Activated T-helper 9 cell treated with anti-CD3 and anti-CD28 coated beads, Interleukin-2, amount 50 U/mL, for 16 hours (primary cell): ENCODE data around the gene ALKBH3.

ENCODE experiments used
- DNase-seq: peaks from one replicate; pipeline ENCODE4 v3.0.0-alpha.2; 2020; ENCODE audit warnings: low read depth

Gene ALKBH3

GRCh38 chr11:43895601-43896000 lies 15.0 kb downstream of the ALKBH3 start:
- no peak for DNase-seq

- DNase-seq, result no peak
Measured at GRCh38 chr11:43898574-43898973, 17.9 kb downstream of the ALKBH3 start.

DNA sequence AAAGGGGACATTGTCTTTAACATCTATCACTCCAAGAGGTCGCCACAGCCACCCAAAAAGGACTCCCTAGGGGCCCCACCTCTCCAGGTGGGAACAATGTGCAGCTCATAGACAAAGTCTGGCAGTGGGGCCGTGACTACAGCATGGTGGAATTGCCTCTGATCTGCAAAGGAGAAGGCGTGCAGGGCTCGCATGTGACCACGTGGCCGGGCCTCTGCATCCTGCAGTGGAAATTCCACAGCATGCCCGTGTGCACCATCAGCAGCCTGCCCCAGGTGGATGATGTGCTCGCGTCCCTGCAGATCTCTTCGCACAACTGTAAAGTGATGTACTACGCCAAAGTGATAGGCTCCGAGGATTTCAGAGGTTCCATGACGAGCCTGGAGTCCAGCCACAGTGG lies 18.5 kb downstream of the ALKBH3 start:
- DNase-seq, result no peak

DNA sequence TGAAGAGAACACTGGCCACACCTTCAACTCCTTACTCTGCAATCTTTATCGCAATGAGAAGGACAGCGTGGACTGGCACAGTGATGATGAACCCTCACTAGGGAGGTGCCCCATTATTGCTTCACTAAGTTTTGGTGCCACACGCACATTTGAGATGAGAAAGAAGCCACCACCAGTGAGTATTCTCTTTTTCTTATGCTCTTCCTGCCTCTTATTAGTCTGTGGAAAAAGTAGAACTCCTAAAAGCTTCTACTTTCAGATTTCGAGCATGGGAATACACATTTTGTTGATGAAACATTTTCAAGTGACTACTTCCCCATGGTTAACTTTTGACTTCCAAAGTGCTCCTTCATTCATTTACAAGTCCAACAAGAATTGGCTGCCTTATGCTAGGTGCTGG lies 20.9 kb downstream of the ALKBH3 start:
- no peak for DNase-seq

DNA sequence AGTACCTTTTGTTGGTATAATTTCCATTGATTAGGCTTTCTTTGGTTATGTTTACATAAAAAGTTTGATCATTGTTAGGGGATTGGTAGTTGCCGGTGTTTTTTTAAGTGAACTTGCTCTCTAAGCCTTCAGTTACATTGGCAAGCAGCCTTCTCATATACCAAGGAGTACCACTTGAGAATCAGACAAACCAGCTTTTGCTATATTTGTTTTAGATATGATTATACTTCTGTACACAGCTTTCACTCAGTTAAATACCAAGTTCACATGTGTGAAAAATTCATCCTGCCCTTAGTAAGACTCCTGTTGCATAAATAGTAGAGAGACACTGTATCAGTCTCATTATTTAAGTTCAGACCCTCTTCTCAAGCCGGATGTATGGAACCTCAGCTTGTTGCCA lies 22.4 kb downstream of the ALKBH3 start:
- DNase-seq, result no peak

- DNase-seq, result no peak
Measured at GRCh38 chr11:43903969-43904368, 23.3 kb downstream of the ALKBH3 start.

GRCh38 chr11:43904742-43905535 lies 24.3 kb downstream of the ALKBH3 start:
- DNase-seq, result no peak

DNA sequence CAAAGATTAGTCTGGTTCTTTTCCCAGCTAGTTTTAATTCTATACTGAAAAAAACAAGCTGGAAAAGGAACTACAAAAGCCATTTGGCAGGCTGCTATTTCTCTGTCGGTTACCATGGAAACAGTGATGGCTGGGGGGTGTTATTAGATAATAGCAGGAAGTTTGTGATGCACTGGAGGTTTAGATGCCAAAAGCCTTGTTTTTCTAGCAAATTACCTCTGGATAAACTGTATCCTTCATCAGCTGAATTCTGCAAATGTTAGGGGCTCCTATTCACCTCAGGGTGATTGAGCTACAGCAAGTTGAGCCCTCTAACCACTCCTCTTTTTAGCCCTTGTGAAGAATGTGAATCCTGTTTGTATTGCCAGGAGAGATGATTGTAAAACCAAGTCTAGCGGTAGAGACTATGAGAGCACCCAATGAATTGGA lies 25.2 kb downstream of the ALKBH3 start:
- no peak for DNase-seq

DNA sequence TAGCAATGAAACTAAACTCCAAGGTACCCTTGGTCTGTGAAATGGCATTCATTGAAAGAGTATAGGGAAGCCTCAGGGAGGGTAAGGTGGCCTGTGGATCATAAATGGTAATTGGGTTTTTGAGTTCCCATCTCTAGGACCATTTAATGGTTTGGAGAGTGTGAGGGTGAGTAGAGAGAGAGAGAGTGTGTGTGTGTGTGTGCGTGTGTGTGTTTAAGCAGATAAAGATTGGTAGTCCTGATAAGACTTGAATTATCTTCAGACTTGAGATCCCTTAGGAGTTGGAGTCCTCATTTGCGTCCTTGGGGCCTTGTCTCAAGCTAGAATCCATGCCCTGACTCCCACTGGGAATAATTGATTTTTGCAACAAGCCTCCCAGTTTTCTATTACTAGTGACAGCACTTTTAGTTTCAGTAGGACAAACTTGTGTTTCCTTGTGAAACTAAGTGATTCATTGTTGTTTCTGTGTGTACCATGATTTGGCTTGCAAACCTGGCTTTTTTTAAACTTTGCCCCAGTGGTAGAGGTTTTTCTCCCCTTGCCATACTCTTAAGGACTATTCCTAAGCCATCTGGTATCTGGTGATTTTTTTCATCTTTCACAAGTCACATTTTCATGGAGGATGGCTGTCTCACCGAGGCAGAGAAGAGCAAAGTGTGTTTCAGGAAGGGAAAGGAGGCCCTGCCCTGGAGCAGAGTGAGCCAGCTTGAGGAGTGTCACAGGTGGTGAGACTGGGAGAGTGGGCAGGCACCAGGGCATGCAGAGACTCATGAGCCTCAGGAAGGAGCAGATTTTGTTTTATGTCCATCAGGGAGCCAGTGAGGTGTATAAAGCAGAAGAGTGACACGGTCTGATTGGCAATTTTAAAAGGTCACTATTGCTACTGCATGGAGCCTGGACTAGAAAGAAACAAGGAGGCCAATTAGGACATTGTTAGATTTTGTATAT lies 26.7 kb downstream of the ALKBH3 start:
- DNase-seq, result no peak

DNA sequence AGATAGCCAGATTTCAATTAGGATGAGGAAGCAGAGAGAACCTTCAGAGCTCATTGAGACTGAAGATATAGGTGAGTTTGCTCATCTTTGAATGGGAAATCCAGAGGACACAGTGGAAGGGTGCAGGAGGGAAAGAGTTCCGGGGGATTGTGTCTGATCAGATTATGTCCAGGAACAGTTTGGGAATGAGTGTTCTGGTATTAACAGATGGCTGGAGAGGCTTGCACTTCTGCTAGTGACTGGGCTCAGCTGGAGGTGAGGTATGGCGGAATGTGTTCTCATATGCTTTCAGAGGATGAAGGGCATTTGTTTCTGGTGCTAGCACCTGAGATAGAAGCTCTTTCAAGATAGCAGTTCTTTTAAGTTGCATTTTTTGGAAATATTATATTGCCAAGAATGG lies 27.6 kb downstream of the ALKBH3 start:
- no peak for DNase-seq

- DNase-seq, result no peak
Measured at GRCh38 chr11:43908683-43909082, 28.1 kb downstream of the ALKBH3 start.

- DNase-seq, result no peak
Measured at GRCh38 chr11:43913829-43914380, 33.3 kb downstream of the ALKBH3 start.

DNA sequence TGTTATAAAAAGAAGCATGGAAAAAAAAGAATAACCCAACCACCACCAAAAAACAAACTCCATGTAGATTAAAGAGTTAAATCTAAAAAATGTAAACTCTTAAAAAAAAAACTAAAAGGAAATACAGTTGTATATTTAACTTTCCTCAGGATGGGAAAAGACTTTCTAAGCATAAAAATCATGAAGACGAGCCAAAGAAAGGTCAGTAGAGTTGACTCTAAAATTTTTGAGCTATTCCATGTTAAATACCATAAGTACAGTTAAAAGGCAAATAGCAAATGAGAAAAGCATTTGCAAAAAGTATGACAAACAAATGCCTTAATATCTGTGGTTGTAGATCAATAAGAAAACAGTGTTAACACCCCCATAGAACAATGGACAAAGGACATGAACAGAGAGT lies 33.8 kb downstream of the ALKBH3 start:
- DNase-seq, result no peak

DNA sequence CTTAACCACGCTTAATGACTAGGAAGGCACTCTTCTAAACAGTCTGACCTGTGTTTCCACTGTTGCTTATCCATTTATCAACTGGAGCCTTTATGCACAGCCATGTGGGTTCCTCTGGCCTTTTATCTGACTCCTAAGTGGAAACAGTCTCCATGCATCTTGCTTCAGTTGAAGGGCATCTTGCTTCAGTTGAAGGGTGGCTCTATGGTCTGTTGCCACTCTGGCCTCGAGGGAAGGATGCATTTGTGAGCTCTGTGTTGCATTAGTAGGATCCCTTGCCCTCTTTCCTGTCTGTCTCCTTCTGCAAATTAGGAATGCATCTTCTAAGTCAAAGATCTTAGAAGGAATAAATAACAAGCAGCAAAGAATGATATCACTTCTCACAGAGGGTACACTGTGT lies 36.0 kb downstream of the ALKBH3 start:
- no peak for DNase-seq

DNA sequence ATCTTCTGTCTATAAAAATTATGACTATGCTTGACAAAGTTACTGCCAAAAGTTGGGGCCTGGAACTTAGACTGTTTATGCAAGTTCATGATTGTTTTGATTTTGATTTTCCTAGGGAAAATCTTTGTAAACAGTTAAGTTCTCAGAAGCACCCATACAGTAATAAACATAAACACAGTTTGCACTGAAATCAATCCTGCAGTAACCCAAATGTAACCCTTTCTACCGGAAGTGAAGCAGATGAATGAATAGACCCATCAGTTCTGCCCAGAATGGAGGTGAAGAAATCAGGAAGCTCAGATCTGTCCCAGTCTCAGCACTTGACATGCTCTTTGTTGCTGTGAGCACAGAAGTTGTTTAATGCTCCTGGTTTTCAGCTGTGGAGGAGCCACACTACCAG lies 37.2 kb downstream of the ALKBH3 start:
- DNase-seq, result no peak

GRCh38 chr11:43918662-43919061 lies 38.0 kb downstream of the ALKBH3 start:
- no peak for DNase-seq

DNA sequence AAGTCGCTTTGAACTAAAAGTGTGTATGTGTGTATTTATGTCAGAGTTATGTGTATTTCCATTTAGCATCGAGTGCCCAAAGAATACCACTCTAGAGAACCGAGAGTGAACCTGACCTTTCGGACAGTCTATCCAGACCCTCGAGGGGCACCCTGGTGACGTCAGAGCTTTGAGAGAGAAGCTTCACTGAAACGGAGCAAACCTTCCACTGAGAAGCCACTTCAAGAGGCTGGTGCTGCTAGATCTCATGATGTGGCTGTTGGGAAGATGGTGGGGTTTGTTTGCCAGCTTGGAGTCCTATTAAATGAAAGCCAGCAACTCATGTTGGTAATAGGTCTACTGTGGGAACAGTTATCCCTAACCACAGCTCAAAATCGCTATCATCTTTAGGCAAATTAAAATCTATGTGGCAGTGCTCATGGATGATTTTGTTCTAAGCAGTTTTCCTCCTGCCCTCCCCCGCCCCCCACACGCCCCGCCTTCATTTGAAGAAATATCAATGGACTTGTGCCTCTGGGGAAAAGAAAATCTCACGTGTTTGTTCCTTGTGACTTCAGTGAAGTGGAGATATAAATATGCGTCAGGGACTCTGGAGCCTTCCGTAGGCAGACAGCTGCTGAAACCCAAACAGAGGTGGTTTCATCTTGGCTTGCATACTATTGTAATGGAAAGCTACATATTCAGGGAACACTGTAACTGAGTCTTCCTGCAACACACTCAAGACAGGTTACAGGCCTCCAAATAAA lies 39.4 kb downstream of the ALKBH3 start:
- DNase-seq, result no peak

DNA sequence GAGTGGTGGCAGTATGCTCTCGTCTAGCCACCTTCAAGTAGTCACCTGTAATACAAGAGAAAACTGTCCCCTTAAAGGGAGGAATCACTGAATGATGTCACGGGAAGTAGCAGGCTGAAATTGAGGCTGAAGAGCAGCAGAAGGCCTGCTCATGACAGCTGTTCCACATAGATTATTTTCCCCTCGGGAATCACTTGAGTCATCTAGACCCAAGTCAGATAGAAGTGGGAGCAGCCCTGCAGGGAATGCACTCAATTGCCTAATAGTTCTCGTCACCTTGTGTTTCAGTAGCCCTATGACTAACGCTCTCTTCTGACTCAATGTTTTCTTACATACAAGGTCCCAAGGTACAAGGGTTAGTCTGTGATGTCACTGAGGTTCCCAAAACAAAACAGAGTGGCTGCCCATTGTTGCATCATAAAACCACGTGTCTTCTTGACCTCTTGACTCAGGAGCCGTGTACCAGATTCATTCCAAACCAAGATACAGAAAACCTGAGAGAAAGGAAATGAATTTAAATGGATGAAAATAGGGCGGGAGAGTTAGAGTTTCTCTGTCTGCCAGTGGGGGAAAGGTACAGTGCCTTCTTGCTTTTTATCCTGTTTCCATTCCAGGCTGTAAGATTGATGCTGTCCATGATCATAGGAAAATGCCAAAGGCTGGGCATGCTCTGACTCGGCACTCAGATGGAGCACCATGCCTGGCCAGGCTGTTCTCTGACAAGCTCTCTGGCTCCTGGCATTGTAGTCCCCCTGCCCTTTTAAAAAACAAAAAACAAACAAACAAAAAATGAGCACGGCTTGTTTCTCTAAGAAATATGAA lies 40.2 kb downstream of the ALKBH3 start:
- DNase-seq, result no peak

- DNase-seq, result no peak
Measured at GRCh38 chr11:43921561-43922294, 41.1 kb downstream of the ALKBH3 start.

GRCh38 chr11:43922295-43922648 lies 41.6 kb downstream of the ALKBH3 start:
- no peak for DNase-seq
